HG02763 (cell line): Measurements from ENCODE around the gene GRM8.

Experiments
- ATAC-seq: cut with Tn5 transposase; IDR thresholded peaks from one replicate; pipeline ENCODE4 v1.9.1; 2021; ENCODE audit warnings: mild to moderate bottlenecking, moderate library complexity; ENCODE audit not compliant: unreplicated experiment

GRM8 gene

GRCh38 chr7:126755381-126755780 is 497.4 kb downstream of the GRM8 start:
- no peak for ATAC-seq

- ATAC-seq, result no peak
Observed at GRCh38 chr7:126750207-126750911, 502.4 kb downstream of the GRM8 start.

GRCh38 chr7:126728967-126729366 is 523.8 kb downstream of the GRM8 start:
- ATAC-seq, result no peak

- no peak for ATAC-seq
Observed at GRCh38 chr7:126727930-126728391, 524.8 kb downstream of the GRM8 start.

- ATAC-seq, result no peak
Observed at GRCh38 chr7:126723966-126724544, 528.7 kb downstream of the GRM8 start.

- peak; percentile 83 for ATAC-seq
Observed at GRCh38 chr7:126720232-126720631, 532.5 kb downstream of the GRM8 start.

GRCh38 chr7:126718419-126718818 is 534.3 kb downstream of the GRM8 start:
- no peak for ATAC-seq

GRCh38 chr7:126716321-126716720 is 536.4 kb downstream of the GRM8 start:
- no peak for ATAC-seq

GRCh38 chr7:126715076-126715475 is 537.7 kb downstream of the GRM8 start:
- no peak for ATAC-seq

- peak; percentile 62 for ATAC-seq
Observed at GRCh38 chr7:126702242-126703016, 550.3 kb downstream of the GRM8 start.

- peak; percentile 79 for ATAC-seq
Observed at GRCh38 chr7:126700807-126701604, 551.7 kb downstream of the GRM8 start.

GRCh38 chr7:126699707-126700106 is 553.0 kb downstream of the GRM8 start:
- no peak for ATAC-seq

GRCh38 chr7:126698909-126699308 is 553.8 kb downstream of the GRM8 start:
- no peak for ATAC-seq

- ATAC-seq, result no peak
Observed at GRCh38 chr7:126698446-126698845, 554.3 kb downstream of the GRM8 start.

GRCh38 chr7:126696256-126697038 is 556.3 kb downstream of the GRM8 start:
- peak; percentile 29 for ATAC-seq

- no peak for ATAC-seq
Observed at GRCh38 chr7:126690848-126691751, 561.6 kb downstream of the GRM8 start.

GRCh38 chr7:126690104-126690503 is 562.6 kb downstream of the GRM8 start:
- no peak for ATAC-seq

- ATAC-seq, result no peak
Observed at GRCh38 chr7:126689037-126689436, 563.7 kb downstream of the GRM8 start.

GRCh38 chr7:126686474-126686873 is 566.3 kb downstream of the GRM8 start:
- ATAC-seq, result no peak
